ENCODE measurements around the gene CFAP46. TPM values are rescaled to one million over a fixed set of nuclear protein-coding genes. Genes with fewer than 3 reads are reported as not detected.

Gene CFAP46
- total and polyA plus RNA-seq, 2 donors (not counting 1 experiment from before 2014, with no cell fraction given): 0.07 TPM; not detected in 1

DNA sequence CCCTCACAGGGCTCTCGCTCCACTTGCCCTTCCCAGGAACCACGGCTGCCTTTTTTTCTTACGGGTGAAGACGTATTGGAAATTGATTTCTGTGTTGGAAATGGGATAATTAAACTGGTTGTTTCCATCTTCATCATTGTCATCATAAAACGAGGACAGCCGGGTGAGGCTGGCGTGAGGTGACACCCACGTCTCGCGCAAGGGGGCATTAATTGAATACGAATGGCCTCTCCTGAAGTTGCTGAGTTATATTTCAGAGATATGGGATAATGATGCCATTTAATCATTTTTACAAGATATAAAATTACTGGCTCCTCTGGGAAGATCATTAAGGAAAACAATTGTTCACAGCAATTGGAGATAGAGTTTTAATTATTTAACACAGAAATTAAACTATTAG, 138.1 kb downstream of the CFAP46 start:
- peaks cover 6% of the 10 kb centered on the region for H3K27me3 Mint-ChIP-seq
- no peaks in the 10 kb centered on the region for H3K4me1 Mint-ChIP-seq
- ATAC-seq (ENCODE audit: low read depth) (no peak), DNase-seq (no peak)
- H3K4me1 ChIP-seq (ENCODE audit: control insufficient read depth in 2 of 2, insufficient read depth in 2 of 2, low read length in 2 of 2): no peaks in the 10 kb centered on the region
- no peak overlapping the region for H3K27ac ChIP-seq (ENCODE audit: low read length in 2 of 2)
- ChIA-PET POLR2A (no interaction called here), CTCF (no interaction called here)
- peaks cover 0 to 9% (median 3%) of the 10 kb centered on the region in 3 donors for H3K9me3 ChIP-seq (ENCODE audit: control extremely low read depth in 1 of 3, control insufficient read depth in 2 of 3, insufficient read depth in 1 of 3, low read length in 2 of 3)
- intact Hi-C loops (cut with micrococcal nuclease): no loop called here
- no peaks in the 10 kb centered on the region for H3K9me3 Mint-ChIP-seq (ENCODE audit: insufficient read depth)
- no peaks in the 10 kb centered on the region for H3K36me3 ChIP-seq (replicated peaks in 1 of 2; ENCODE audit: control extremely low read depth in 1 of 2, control insufficient read depth in 1 of 2, extremely low read depth in 1 of 2, insufficient read depth in 2 of 2, low read length in 1 of 2)
- no peak overlapping the region for H3K9ac ChIP-seq (ENCODE audit: low read length)
- H3K4me2 ChIP-seq (replicated peaks; ENCODE audit: low read depth, low read length, poor library complexity, severe bottlenecking): no peak overlapping the region
- WGBS (ENCODE audit: insufficient coverage): no CpG with 5 or more reads among the region's 11 CpGs
- no peaks in the 10 kb centered on the region for H4K20me1 ChIP-seq (ENCODE audit: control insufficient read depth, insufficient read depth, low read length, poor library complexity, severe bottlenecking)
- no peaks in the 10 kb centered on the region for H3K27me3 ChIP-seq (replicated peaks in 1 of 4; ENCODE audit: control extremely low read depth in 1 of 4, control insufficient read depth in 3 of 4, insufficient read depth in 4 of 4, low read length in 3 of 4)
- TF ChIP-seq, protein P1, sequence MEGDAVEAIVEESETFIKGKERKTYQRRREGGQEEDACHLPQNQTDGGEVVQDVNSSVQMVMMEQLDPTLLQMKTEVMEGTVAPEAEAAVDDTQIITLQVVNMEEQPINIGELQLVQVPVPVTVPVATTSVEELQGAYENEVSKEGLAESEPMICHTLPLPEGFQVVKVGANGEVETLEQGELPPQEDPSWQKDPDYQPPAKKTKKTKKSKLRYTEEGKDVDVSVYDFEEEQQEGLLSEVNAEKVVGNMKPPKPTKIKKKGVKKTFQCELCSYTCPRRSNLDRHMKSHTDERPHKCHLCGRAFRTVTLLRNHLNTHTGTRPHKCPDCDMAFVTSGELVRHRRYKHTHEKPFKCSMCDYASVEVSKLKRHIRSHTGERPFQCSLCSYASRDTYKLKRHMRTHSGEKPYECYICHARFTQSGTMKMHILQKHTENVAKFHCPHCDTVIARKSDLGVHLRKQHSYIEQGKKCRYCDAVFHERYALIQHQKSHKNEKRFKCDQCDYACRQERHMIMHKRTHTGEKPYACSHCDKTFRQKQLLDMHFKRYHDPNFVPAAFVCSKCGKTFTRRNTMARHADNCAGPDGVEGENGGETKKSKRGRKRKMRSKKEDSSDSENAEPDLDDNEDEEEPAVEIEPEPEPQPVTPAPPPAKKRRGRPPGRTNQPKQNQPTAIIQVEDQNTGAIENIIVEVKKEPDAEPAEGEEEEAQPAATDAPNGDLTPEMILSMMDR (IDR thresholded peaks at IDR 0.05): no peak
- no peak for TF ChIP-seq EZH2 (IDR thresholded peaks at IDR 0.05; ENCODE audit: borderline replicate concordance, insufficient read depth, low read depth, low read length, poor library complexity, severe bottlenecking)
- H3K79me2 ChIP-seq (ENCODE audit: control insufficient read depth, insufficient read depth, low read length): no peaks in the 10 kb centered on the region
- no peak overlapping the region for H3K4me3 Mint-ChIP-seq
- no peak overlapping the region for H3K27ac Mint-ChIP-seq
- H2AFZ ChIP-seq (ENCODE audit: insufficient read depth, low read depth, low read length, poor library complexity, severe bottlenecking): no peak overlapping the region
- no peak overlapping the region for H3K4me3 ChIP-seq (ENCODE audit: control extremely low read depth in 1 of 5, extremely low read depth in 1 of 5, insufficient read depth in 1 of 5, low read depth in 2 of 5, low read length in 4 of 5)

DNA sequence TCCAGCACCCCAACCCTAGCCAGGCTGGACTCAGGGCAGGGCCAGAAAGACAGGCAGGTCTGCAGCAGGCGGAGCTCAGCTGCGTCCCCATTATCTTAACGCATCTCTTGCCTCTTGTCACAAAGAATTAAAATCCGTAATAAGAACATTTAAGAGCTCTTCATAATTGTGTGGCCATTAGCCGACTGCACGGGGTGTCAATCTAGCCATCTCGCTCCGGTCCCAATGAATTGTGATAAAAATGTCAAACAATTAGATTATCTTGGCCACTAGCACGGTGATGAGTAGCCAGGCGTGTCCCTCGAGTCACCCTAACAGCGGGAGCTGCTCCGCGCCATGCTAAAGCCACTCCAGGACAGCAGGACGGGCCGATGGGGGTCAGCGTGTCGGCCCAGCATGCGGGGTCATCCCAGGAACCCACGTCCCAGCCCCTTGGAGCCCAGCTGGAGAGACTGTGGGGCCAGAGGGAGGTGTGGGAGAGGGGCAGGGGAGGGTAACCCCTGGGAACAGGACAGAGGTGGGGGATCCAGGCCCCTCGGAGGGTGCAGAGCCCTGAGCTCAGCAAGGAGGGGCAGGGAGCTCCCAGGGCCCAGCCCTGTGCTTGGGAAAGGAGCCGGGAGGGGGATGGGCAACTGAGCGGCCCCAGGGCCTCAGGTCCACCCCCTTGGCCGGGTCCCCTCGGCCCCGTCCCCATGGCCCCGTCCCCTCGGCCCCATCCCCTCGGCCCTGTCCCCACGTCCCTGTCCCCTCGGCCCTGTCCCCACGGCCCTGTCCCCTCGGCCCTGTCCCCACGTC, 138.8 kb downstream of the CFAP46 start:
- H3K9ac ChIP-seq (ENCODE audit: low read length): no peak overlapping the region
- H3K4me1 ChIP-seq (ENCODE audit: control insufficient read depth in 2 of 2, insufficient read depth in 2 of 2, low read length in 2 of 2): no peaks in the 10 kb centered on the region
- TF ChIP-seq, protein P1 (IDR thresholded peaks at IDR 0.05): no peak
- no peak for TF ChIP-seq EZH2 (IDR thresholded peaks at IDR 0.05; ENCODE audit: borderline replicate concordance, insufficient read depth, low read depth, low read length, poor library complexity, severe bottlenecking)
- H3K9me3 ChIP-seq (ENCODE audit: control extremely low read depth in 1 of 3, control insufficient read depth in 2 of 3, insufficient read depth in 1 of 3, low read length in 2 of 3): peaks cover 0 to 9% (median 3%) of the 10 kb centered on the region in 3 donors
- H2AFZ ChIP-seq (ENCODE audit: insufficient read depth, low read depth, low read length, poor library complexity, severe bottlenecking): no peak overlapping the region
- DNase-seq (no peak), ATAC-seq (ENCODE audit: low read depth) (no peak)
- ChIA-PET POLR2A (no interaction called here), CTCF (no interaction called here)
- no peak overlapping the region for H3K27ac Mint-ChIP-seq
- H3K27ac ChIP-seq (ENCODE audit: low read length in 2 of 2): no peak overlapping the region
- WGBS (ENCODE audit: insufficient coverage): 90% methylated on average over 33 of the region's 34 CpGs
- no peaks in the 10 kb centered on the region for H3K27me3 ChIP-seq (replicated peaks in 1 of 4; ENCODE audit: control extremely low read depth in 1 of 4, control insufficient read depth in 3 of 4, insufficient read depth in 4 of 4, low read length in 3 of 4)
- H3K36me3 ChIP-seq (replicated peaks in 1 of 2; ENCODE audit: control extremely low read depth in 1 of 2, control insufficient read depth in 1 of 2, extremely low read depth in 1 of 2, insufficient read depth in 2 of 2, low read length in 1 of 2): no peaks in the 10 kb centered on the region
- no peak overlapping the region for H3K4me2 ChIP-seq (replicated peaks; ENCODE audit: low read depth, low read length, poor library complexity, severe bottlenecking)
- H3K4me3 ChIP-seq (ENCODE audit: control extremely low read depth in 1 of 5, extremely low read depth in 1 of 5, insufficient read depth in 1 of 5, low read depth in 2 of 5, low read length in 4 of 5): no peak overlapping the region
- peaks cover 6% of the 10 kb centered on the region for H3K27me3 Mint-ChIP-seq
- intact Hi-C loops (cut with micrococcal nuclease): no loop called here
- no peaks in the 10 kb centered on the region for H3K9me3 Mint-ChIP-seq (ENCODE audit: insufficient read depth)
- no peaks in the 10 kb centered on the region for H4K20me1 ChIP-seq (ENCODE audit: control insufficient read depth, insufficient read depth, low read length, poor library complexity, severe bottlenecking)
- H3K4me1 Mint-ChIP-seq: no peaks in the 10 kb centered on the region
- no peak overlapping the region for H3K4me3 Mint-ChIP-seq
- H3K79me2 ChIP-seq (ENCODE audit: control insufficient read depth, insufficient read depth, low read length): no peaks in the 10 kb centered on the region
